Omental fat pad (tissue), 4 donors: ENCODE data around the gene GALNT17. TPM values are rescaled to one million over a fixed set of nuclear protein-coding genes. Genes with fewer than 3 reads are reported as not detected.

Source experiments
- ATAC-seq: fragments of 150-250 bp; one replicate; pipeline ENCODE4 v1.9.1; 2016; ENCODE audit warnings: mild to moderate bottlenecking, moderate library complexity; ENCODE audit not compliant: low FRiP score
- DNase-seq: peaks from one replicate; pipeline ENCODE4 v3.0.0-alpha.2; 2019; ENCODE audit warnings: low spot score
- total RNA-seq, 4 donors: library from RNA; depleted of rRNA; stranded (reverse); fragments of >200 nt; gene quantifications; one replicate each; pipeline ENCODE4 v1.1.0, GENCODE V29; 2016
- TF ChIP-seq, protein P1 (sequence below), 3 donors: fragments of 450-650 bp; IDR thresholded peaks; one replicate each; pipeline ENCODE4 v1.5.1; 2016 to 2017; ENCODE audit warnings: antibody characterized with exemption in 3 of 3, mild to moderate bottlenecking in 3 of 3, moderate library complexity in 2 of 3

Gene GALNT17
- total RNA-seq, 4 donors from 2014 or later: 1.6 to 12.6 (median 2.9) TPM

DNA sequence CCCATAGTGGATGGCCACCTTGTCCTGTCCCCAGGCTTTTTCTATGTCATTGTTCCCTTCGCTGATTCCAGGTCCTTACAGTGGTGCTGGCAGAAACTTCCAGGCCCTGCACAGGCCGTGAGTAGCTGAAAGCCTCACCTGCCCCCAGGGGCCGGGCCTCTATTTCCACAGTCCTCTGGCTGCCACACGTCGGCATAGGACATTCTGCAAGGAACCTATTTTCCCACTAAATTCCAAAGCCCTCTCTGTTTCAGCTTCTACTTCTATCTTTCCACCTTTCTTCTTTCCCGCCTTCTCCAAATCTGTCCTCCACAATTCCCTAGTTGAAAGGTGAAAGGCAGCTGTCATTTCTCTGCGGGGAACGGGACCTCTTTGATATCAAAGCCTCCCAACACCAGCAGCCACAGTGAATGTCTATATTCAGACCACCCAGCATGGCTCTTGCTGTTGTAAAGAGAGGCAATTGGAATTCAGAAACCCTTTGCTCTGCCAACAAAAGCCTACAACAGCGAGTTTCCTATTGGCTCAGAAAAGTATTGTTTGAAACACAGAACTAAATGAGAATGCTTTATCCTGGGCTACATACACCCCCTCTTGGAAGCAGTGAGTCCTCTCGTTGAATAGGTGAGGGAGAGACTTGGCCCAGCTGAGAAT is 607.7 kb downstream of the GALNT17 start:
- TF ChIP-seq, protein P1, sequence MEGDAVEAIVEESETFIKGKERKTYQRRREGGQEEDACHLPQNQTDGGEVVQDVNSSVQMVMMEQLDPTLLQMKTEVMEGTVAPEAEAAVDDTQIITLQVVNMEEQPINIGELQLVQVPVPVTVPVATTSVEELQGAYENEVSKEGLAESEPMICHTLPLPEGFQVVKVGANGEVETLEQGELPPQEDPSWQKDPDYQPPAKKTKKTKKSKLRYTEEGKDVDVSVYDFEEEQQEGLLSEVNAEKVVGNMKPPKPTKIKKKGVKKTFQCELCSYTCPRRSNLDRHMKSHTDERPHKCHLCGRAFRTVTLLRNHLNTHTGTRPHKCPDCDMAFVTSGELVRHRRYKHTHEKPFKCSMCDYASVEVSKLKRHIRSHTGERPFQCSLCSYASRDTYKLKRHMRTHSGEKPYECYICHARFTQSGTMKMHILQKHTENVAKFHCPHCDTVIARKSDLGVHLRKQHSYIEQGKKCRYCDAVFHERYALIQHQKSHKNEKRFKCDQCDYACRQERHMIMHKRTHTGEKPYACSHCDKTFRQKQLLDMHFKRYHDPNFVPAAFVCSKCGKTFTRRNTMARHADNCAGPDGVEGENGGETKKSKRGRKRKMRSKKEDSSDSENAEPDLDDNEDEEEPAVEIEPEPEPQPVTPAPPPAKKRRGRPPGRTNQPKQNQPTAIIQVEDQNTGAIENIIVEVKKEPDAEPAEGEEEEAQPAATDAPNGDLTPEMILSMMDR (IDR thresholded peaks at IDR 0.05): no peak
- DNase-seq (no peak), ATAC-seq (no peak)

DNA sequence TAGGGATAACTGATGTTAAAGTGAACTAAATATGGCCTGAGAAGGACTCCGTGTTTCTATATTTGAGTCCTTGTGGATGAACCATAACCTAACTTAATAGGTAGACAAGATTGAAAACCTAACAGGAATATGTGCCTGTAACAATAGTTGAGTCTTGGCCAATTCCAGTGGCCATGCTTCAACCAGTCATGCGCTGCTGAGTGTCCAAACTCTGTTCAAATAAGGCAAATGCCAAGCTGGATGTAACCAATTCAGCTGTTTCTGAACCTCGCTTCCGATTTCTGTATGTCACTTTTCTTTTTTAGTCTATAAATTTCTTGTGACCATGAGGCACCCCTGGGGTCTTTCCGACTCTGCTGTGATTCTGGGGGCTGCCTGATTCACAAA is 608.2 kb downstream of the GALNT17 start:
- ATAC-seq (no peak), DNase-seq (no peak)

DNA sequence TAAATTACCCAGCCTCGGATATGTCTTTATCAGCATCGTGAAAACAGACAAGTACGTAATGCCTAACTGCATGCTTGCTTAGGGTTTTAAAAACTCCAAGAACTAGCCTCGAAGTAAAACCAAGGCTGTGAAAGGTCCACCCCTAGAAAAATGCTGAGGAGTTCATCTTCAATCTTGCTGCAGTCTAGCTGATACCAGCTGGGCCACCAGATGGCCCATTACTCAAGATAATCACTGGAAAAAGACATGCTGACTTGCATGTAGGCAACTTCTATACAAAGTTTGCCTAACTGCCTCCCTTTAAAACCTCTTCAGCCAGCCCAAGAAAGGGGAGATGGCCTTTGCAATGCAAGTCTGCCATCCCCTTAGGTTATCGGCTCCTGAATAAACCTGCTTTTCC is 614.1 kb downstream of the GALNT17 start:
- no peak for DNase-seq
- ATAC-seq: no peak
- TF ChIP-seq, protein P1 (IDR thresholded peaks at IDR 0.05): no peak

More for the DNA sequence above, 608.2 kb downstream of the GALNT17 start:
- TF ChIP-seq, protein P1 (IDR thresholded peaks at IDR 0.05): no peak

DNA sequence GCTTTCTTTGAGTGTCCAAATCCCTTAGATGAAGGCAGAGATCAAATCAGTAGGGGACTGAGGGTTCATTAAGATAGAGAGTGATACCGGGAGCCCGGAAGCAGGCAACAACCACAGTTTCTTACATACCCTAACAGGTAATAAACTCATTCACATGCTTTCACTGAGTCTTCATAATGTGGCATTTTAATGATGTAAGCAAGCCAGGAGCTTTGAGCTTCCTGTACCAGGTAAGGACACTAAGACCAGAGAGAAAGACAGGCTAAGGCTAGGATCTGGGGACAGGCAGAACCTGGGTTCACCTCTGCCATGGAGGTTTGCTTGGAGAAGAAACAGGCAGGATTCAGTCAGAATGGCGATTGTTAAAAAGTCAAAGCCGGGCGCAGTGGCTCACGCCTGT is 618.3 kb downstream of the GALNT17 start:
- ATAC-seq: no peak
- TF ChIP-seq, protein P1 (IDR thresholded peaks at IDR 0.05): no peak
- no peak for DNase-seq

DNA sequence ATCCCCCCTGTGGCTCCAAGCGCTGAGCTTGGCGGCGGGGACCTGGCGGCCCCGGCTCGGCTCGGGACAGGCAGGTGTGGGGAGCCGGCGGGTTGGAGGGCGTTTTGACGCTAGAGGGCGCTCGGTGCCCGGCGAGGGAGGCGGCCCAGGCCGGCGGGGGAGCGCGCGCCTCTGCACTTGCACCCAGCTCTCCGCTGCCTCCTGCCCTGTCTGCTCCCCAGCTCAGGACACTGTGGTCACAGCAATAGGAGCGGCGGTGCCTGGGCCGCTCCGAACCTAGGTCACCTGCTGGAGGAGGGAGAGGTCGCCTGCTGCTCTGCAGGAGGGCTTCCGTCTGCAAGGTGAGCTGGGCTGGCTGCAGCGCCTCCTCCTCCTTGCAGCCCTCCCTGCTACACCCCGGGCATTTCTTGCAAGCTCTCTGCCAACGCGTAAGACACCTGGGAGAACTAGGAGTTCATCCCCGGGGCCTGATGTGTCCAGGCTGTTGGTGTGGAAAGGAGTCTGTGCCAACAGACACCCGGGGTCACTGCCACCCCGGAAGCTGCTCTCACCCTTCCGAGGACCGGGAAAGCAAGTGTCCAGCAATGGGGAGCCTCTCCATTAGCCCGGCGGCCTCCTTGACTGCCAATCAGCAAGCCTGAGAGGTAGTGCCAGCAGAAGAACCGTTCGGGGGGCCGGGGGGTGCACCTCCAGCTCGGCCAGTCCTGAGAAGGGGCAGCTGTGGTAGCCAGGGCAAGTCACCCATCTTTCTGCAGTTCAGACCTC is 620.4 kb downstream of the GALNT17 start:
- DNase-seq: no peak
- TF ChIP-seq, protein P1 (IDR thresholded peaks at IDR 0.05): no peak
- peak; percentile 19 for ATAC-seq

DNA sequence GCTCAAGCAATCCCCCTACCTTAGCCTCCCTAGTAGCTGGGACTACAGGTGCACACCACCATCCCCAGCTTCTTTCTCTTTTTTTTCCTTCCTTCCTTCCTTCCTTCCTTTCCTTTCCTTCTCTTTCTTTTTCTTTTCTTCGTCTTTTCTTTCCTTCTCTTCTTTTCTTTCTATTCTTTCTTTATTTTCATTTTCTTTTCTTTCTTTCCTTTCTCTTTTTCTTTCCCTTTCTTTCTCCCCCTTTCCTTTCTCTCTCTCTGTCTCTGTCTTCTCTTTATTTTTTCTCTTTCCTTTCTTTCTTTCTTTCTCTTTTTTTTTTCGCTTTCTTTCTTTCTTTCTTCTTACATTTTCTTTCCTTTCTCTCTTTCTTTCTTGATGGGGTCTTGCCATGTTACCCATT is 621.3 kb downstream of the GALNT17 start:
- ATAC-seq: no peak
- TF ChIP-seq, protein P1 (IDR thresholded peaks at IDR 0.05): no peak

More for the DNA sequence above, 621.3 kb downstream of the GALNT17 start:
- DNase-seq: no peak
